ENCODE results near the gene NWD2. TPM values are rescaled to one million over a fixed set of nuclear protein-coding genes. Genes with fewer than 3 reads are reported as not detected.

Gene NWD2
- total and polyA plus RNA-seq, 2 experiments from 2014 or later = 0.33 TPM; not detected in 1

- Histone ChIP-seq H3K4me2 (no peak overlapping the region), H3K9me2 (replicated peaks; ENCODE audit: insufficient read depth) (no peaks in the 10 kb centered on the region), H3K36me3 (replicated peaks; ENCODE audit: insufficient read depth, low read depth) (no peaks in the 10 kb centered on the region), H3K27ac (no peak overlapping the region), H3K79me2 (no peaks in the 10 kb centered on the region), H2AFZ (no peak overlapping the region), H4K20me1 (ENCODE audit: insufficient read depth, poor library complexity, severe bottlenecking) (no peaks in the 10 kb centered on the region), H3K27me3 (no peaks in the 10 kb centered on the region), H3K9me3 (ENCODE audit: low read depth) (no peaks in the 10 kb centered on the region), H3K4me1 (ENCODE audit: insufficient read depth) (no peaks in the 10 kb centered on the region), H3K4me3 (no peak overlapping the region)
- no peak for TF ChIP-seq EZH2phosphoT487 (IDR thresholded peaks at IDR 0.05; ENCODE audit: low read depth, severe bottlenecking, unreplicated experiment)
- TF ChIP-seq EZH2 (IDR thresholded peaks at IDR 0.05; ENCODE audit: borderline replicate concordance) = no peak
- no peak for TF ChIP-seq CTCF (IDR thresholded peaks at IDR 0.05; ENCODE audit: poor library complexity)
- no peak for DNase-seq (ENCODE audit: low spot score)
- 82% methylated on average over 4 of the region's 4 CpGs for WGBS (ENCODE audit: low lambda C conversion rate, missing lambda C conversion rate)
Observed at GRCh38 chr4:37224854-37225253, 19.7 kb upstream of the NWD2 start.

GRCh38 chr4:37225778-37226177, 18.8 kb upstream of the NWD2 start:
- Histone ChIP-seq H3K27me3 (no peaks in the 10 kb centered on the region), H2AFZ (no peak overlapping the region), H3K4me3 (no peak overlapping the region), H3K9me3 (ENCODE audit: low read depth) (no peaks in the 10 kb centered on the region), H3K4me2 (no peak overlapping the region), H3K36me3 (replicated peaks; ENCODE audit: insufficient read depth, low read depth) (no peaks in the 10 kb centered on the region), H4K20me1 (ENCODE audit: insufficient read depth, poor library complexity, severe bottlenecking) (no peaks in the 10 kb centered on the region), H3K79me2 (no peaks in the 10 kb centered on the region), H3K4me1 (ENCODE audit: insufficient read depth) (no peaks in the 10 kb centered on the region), H3K9me2 (replicated peaks; ENCODE audit: insufficient read depth) (no peaks in the 10 kb centered on the region), H3K27ac (no peak overlapping the region)
- no peak for DNase-seq (ENCODE audit: low spot score)
- TF ChIP-seq EZH2 (IDR thresholded peaks at IDR 0.05; ENCODE audit: borderline replicate concordance) = no peak
- TF ChIP-seq CTCF (IDR thresholded peaks at IDR 0.05; ENCODE audit: poor library complexity) = no peak
- no peak for TF ChIP-seq EZH2phosphoT487 (IDR thresholded peaks at IDR 0.05; ENCODE audit: low read depth, severe bottlenecking, unreplicated experiment)
- 58% methylated on average over 2 of the region's 2 CpGs for WGBS (ENCODE audit: low lambda C conversion rate, missing lambda C conversion rate)

GRCh38 chr4:37232315-37232714, 12.2 kb upstream of the NWD2 start:
- H3K27me3 ChIP-seq = peaks cover 4% of the 10 kb centered on the region
- H3K4me2 ChIP-seq = no peak overlapping the region
- H3K36me3 ChIP-seq (replicated peaks; ENCODE audit: insufficient read depth, low read depth) = no peaks in the 10 kb centered on the region
- no peaks in the 10 kb centered on the region for H3K79me2 ChIP-seq
- WGBS (ENCODE audit: low lambda C conversion rate, missing lambda C conversion rate) = 73% methylated on average over 1 of the region's 1 CpG
- no peak overlapping the region for H3K27ac ChIP-seq
- no peak for DNase-seq (ENCODE audit: low spot score)
- H3K4me1 ChIP-seq (ENCODE audit: insufficient read depth) = no peaks in the 10 kb centered on the region
- H2AFZ ChIP-seq = no peak overlapping the region
- no peak overlapping the region for H3K4me3 ChIP-seq
- TF ChIP-seq EZH2 (IDR thresholded peaks at IDR 0.05; ENCODE audit: borderline replicate concordance) = no peak
- no peak for TF ChIP-seq CTCF (IDR thresholded peaks at IDR 0.05; ENCODE audit: poor library complexity)
- no peak for TF ChIP-seq EZH2phosphoT487 (IDR thresholded peaks at IDR 0.05; ENCODE audit: low read depth, severe bottlenecking, unreplicated experiment)
- H3K9me2 ChIP-seq (replicated peaks; ENCODE audit: insufficient read depth) = no peaks in the 10 kb centered on the region
- no peaks in the 10 kb centered on the region for H4K20me1 ChIP-seq (ENCODE audit: insufficient read depth, poor library complexity, severe bottlenecking)
- no peaks in the 10 kb centered on the region for H3K9me3 ChIP-seq (ENCODE audit: low read depth)

DNA sequence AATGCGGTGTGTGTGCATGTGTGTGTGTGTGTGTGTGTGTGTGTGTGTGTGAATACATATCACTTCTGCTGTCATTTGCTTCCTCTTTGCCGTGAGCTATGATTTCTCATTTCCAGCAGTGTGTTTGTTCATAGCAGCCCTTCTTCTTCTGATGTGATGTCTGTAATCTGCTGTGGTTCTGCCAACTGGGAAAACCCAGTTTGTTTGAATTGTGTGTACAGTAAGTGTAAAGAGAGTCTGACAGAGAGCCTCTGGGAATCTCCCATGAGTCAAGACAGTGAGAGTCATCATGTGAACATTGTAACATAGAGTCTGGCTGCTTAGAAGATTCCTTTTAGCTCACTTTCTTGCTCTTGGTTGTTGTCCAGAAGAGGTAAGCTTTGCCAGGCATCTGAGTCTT, 8.4 kb upstream of the NWD2 start:
- H2AFZ ChIP-seq = no peak overlapping the region
- WGBS (ENCODE audit: low lambda C conversion rate, missing lambda C conversion rate) = 95% methylated on average over 2 of the region's 2 CpGs
- H4K20me1 ChIP-seq (ENCODE audit: insufficient read depth, poor library complexity, severe bottlenecking) = no peaks in the 10 kb centered on the region
- peaks cover 27% of the 10 kb centered on the region for H3K27me3 ChIP-seq
- DNase-seq (ENCODE audit: low spot score) = no peak
- no peaks in the 10 kb centered on the region for H3K79me2 ChIP-seq
- H3K9me3 ChIP-seq (ENCODE audit: low read depth) = no peaks in the 10 kb centered on the region
- no peak overlapping the region for H3K4me3 ChIP-seq
- TF ChIP-seq EZH2 (IDR thresholded peaks at IDR 0.05; ENCODE audit: borderline replicate concordance) (no peak), EZH2phosphoT487 (IDR thresholded peaks at IDR 0.05; ENCODE audit: low read depth, severe bottlenecking, unreplicated experiment) (no peak), CTCF (IDR thresholded peaks at IDR 0.05; ENCODE audit: poor library complexity) (no peak)
- H3K36me3 ChIP-seq (replicated peaks; ENCODE audit: insufficient read depth, low read depth) = no peaks in the 10 kb centered on the region
- no peaks in the 10 kb centered on the region for H3K4me1 ChIP-seq (ENCODE audit: insufficient read depth)
- no peaks in the 10 kb centered on the region for H3K9me2 ChIP-seq (replicated peaks; ENCODE audit: insufficient read depth)
- no peak overlapping the region for H3K4me2 ChIP-seq
- no peak overlapping the region for H3K27ac ChIP-seq
